Stimulated activated CD8-positive, alpha-beta memory T cell treated with anti-CD3 and anti-CD28 coated beads, Interleukin-15, amount 100 ng/mL, for 4 hours (primary cell): Measurements from ENCODE around the gene PLXDC2.
"Not testable (repeated sequence)": the region's sequence is repeated elsewhere in the genome, so short reads cannot be mapped to it uniquely, and the experiment has no call there.

Experiments
- DNase-seq, 2 donors: peaks; one replicate each; pipeline ENCODE4 v3.0.0-alpha.2; 2020; ENCODE audit warnings: low read depth in 2 of 2

The PLXDC2 gene

DNA sequence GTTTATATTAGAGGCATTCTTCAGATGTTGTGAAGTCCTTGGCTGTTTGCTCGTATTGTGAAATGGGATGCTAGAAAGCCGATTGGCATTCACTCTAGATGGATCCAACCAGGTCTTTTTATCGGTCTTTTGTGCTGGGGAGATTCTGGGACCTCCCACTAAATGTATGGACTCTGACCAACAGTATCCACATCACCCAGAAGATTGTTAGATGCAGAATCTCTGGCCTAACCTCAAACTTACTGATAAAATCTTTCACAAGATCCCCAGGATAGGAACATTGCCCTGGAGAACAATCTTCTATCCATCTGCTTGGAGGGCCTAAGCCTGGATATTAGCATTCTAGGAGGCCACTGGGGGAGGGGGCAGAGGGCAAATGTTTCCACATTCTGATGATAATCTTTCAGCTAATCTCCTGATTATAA lies 160.9 kb downstream of the PLXDC2 start:
- no peak for DNase-seq

DNA sequence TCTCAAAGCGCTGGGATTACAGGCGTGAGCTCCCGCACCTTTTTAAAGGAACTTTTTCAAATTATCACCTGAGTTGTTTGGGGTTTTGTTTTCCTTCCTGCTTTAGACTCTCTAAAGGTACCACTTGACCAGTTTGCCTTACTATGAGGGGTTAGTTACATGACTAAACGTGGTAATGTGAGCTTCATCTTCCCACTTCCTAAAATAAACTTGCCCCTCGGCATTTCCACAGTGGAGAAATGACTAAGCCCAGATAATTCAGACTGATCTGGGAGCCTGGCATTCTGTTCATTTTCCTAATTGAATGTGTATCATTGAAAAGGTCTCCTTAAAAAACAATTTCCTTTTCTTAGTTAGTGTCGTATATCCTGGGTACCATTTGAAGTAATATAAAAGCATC lies 163.4 kb downstream of the PLXDC2 start:
- DNase-seq, result no peak

GRCh38 chr10:19983880-19984565 lies 167.8 kb downstream of the PLXDC2 start:
- DNase-seq, result no peak

GRCh38 chr10:19985745-19986144 lies 169.5 kb downstream of the PLXDC2 start:
- DNase-seq, result no peak

DNA sequence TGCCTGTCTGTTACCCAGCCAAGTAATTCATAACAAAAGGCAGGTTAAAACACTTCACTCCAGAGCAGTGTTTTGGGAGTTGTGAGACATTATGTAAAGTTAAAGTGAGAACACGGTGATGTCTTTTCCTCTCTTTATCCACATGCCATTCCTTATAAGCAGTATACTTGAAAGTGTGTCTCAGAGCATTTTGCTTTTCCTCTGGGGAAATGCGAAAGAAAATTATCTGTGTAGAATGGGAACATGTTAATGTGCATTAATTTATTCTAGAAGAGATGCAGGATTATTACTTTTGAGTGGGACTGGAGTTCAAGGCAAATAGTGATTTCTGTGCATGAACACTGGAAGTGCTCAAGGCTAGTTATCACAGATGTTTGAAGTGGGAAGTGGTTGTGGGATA lies 170.4 kb downstream of the PLXDC2 start:
- no peak for DNase-seq

GRCh38 chr10:19987931-19988330 lies 171.7 kb downstream of the PLXDC2 start:
- no peak for DNase-seq

- no peak for DNase-seq
Observed at GRCh38 chr10:19993714-19994315, 177.6 kb downstream of the PLXDC2 start.

DNA sequence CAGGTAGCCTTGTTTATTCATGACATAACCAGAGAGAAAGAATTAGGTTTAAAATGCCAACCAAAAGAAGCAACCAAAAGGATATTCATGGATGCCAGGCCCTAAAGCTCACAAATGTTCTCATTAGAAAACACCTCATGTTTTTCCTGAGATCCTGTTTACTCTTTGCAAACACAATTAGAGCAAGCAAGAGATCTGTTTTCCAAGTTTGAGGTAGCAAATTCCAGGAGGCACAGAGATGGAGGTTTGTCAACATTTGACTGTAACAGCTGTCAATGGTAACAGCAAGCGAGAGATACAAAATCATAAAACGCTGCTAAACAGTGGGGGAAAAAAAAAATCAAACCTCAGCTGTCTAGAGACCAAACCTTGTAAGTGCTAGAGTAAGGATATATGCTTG lies 182.2 kb downstream of the PLXDC2 start:
- no peak for DNase-seq

DNA sequence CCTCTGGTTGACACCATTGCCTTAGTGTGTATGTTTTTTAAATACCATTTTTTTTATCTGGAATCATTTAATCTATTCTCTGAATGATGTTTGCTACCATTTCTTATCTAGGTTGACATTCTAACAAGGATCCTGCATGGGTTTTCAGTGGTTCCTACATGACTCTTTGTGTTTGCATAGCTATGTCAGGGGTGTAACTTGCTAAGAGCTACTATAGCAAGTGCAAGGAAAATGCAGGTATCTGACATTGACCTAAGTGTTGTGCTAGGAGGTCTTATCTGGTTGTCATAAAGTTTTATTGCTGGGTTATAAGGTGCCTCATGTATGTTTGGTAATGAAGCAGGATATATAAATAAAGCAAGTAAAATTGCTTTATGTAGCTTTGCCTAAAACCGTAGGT lies 183.2 kb downstream of the PLXDC2 start:
- no peak for DNase-seq

GRCh38 chr10:20002026-20002425 lies 185.8 kb downstream of the PLXDC2 start:
- not testable (repeated sequence) for DNase-seq

- no peak for DNase-seq
Observed at GRCh38 chr10:20002657-20003056, 186.4 kb downstream of the PLXDC2 start.

DNA sequence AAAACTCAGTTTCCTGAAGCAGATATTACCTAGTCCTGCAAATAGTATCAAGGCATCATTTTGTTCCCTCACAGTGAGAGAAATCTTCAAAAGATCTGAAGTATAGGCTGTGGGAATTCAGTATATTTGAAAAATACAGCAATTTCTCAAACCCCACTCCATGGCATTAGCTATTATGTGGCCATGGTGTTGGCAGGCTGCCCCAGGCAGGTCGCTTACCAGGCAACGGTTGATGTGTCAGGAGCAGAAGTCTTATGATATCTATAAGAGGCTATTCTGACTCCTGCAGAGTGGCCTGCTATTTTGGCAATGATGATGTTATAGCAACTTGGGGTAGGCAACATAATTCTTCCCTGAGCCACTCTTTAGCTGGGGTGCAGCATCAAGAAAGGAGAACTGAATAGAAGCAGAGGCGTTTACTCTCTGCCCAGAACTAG lies 187.9 kb downstream of the PLXDC2 start:
- no peak for DNase-seq

- no peak for DNase-seq
Observed at GRCh38 chr10:20005638-20006037, 189.4 kb downstream of the PLXDC2 start.

DNA sequence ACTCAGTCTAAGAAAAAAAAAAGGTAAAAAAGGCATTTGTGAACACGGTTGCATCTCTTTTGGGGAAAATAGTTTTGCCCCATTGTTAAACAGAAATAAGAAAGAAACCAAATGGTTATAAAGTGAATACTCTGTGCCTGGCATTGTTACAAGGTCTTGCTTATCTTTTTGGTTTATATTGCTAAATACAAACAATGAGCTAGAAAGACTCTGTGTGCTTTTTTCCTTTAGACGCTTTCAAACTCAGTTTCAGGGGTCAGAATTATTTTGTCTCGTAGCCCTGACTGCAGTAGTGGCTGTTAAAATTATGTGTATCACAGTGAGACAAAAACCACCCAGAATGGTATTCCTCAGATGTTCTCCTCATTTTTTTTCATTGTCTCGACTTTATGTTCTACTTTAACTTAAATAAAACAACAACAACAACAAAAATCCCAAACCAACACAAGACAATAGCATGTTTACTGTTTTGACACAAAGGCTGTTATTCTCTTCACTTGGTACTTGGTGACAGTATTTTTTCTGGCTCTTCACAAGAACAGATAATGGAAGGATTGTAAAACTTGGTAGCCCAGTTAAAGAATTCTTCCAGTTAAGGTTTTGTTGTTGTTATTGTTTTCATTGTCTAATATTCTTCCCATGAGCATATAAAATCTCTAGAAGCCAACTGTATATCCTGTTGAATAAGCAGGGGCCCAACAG lies 190.1 kb downstream of the PLXDC2 start:
- no peak for DNase-seq

DNA sequence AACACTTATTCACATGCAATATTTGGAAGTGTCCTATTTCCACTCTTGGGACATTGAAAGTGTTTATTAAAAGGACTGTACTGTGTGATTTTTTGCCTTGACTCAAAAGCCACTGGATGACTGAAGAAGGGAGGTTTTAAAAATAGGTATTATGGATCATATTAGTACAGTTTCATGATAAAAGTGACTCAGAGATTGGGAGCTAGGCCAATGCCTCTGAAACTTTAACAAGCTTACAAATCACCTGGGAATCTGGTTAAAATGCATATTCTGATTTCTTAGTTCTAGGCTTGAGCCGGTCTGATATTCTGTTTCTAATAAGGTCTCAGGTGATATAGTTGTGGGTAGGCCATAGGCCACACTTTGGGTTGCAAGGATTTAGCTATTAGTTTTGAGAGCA lies 191.2 kb downstream of the PLXDC2 start:
- no peak for DNase-seq

DNA sequence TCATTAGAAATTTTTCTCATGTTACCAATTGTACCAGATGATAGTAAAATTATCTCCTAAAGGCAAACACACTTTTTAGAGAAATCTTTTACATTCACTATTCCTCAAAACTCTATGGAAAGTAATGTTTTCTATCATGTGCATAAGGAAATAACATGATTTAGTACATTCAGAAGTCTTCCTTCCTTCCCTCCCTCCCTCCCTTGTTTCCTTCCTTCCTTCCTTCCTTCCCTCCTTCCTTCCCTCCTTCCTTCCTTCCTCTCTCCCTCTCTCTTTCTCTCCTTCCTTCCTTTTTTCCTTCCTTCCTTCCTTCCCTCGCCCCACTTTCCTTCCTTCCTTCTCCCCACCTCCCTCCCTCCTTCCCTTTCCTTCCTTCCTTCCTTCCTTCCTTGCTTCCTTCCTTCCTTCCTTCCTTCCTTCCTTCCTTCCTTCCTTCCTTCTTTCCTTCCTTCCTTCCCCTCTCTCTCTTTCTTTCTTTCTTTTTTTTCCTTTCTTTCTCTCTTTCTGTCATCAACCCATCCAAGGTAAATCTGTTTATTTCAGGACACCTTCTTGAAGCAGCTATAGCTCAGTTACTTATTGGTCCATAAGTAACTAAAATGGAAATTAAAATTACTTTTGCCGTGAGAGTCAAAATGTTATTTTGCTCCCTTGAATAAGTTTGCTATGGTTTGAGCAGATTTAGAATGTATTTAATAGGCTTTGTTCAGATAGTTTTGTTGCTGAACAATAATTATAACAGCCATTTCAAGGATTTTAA lies 197.9 kb downstream of the PLXDC2 start:
- no peak for DNase-seq

DNA sequence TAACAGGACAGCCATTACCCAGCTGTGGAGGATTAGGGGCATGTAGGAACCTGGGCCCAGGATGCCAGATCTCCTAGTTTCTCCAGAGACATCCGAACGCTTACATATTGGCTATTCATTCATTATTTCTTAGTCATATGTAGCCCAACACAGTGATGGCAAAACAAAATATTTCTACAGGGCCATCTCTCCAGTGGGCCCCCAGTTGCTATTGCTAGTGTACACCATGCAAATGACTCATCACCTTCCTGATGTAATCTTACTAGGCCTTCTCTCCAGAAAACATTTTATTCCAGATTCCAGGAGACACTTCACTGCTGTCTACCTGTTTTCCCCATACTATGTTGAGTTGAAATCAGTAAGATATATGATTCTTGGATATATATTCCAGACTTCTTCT lies 201.7 kb downstream of the PLXDC2 start:
- DNase-seq, result no peak

- DNase-seq, result no peak
Observed at GRCh38 chr10:20020677-20021076, 204.4 kb downstream of the PLXDC2 start.

GRCh38 chr10:20029523-20029922 lies 213.3 kb downstream of the PLXDC2 start:
- DNase-seq, result no peak

GRCh38 chr10:20033476-20033875 lies 217.2 kb downstream of the PLXDC2 start:
- no peak for DNase-seq

DNA sequence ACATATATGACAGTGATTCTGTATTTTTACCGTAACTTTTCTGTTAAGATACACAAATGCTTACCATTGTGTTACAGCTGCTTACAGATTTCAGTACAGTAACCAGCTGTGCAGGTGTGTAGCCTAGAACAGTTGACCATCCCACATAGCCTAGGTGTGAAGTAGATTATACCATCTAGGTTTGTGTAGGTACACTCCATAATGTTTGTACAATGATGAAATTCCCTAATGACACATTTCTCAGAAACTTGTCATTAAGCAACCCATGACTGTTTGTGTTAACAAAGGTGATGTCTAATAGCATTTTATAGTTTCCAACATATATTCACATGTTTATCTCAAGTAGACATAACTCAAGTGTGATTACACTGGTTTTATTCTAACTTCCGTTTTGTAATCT lies 218.5 kb downstream of the PLXDC2 start:
- no peak for DNase-seq

GRCh38 chr10:20040012-20040411 lies 223.8 kb downstream of the PLXDC2 start:
- DNase-seq, result no peak
